Muscle of arm (tissue), 12 donors: ENCODE measurements around the gene RAB1A. TPM values are rescaled to one million over a fixed set of nuclear protein-coding genes. Genes with fewer than 3 reads are reported as not detected.

ENCODE experiments used
- DNase-seq: peaks from one replicate; pipeline ENCODE4 v3.0.0-alpha.2; 2013
- polyA plus RNA-seq, 12 donors: library from polyadenylated mRNA; unstranded; fragments of 120-200 nt; gene quantifications; one replicate each; pipeline ENCODE4 v1.2.1, GENCODE V29; 2013; ENCODE audit not compliant: insufficient read length in 12 of 12

Gene RAB1A
- polyA plus RNA-seq, 12 donors: 113 to 183 (median 140) TPM; not detected in 1

DNA sequence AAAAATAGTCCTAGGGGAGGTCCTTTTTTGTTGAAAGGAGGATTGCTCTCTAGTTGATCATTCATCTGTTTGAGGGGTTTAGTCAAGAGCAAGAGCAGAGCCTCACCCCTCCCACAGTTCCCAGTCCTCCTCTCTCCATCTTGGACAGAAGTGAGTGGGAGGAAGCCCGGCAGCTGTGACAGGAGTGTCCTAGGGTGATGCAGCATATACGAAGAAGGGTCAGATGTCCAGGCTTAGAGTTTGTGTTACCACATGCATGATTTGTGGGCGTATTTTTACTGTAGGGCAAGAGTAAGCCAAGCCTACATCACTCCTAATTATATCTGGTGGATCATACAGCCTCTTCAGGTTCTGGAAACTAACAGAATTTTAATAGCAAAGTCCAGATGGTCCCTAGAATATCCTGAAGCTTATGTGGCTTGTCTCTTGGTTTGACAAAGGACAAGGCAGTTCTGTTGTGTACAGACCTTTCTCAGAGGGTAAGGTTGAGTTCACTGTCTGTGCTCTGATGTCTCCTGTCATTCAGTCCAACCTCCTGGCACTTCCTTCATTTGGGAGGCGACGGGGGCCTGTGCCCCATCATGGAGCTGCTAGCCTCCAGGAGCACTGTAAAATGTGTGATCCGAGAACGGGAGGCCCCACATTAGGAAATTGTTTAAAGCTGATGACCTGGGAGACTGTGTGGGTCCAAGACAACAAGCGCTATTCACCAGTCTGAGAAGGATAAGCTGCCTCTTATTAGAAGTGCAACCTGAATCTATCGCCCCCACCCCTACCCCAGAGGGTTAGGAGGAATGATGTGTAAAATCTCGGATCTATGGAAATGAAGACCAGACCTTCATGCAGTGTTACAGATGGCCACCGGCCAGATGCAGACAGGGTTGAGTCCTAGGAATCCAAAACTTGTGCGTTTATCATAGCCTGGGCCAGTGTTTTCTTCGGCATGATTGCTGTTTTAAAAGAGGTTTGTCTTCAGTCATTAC is 66.8 kb downstream of the RAB1A start:
- DNase-seq: no peak

DNA sequence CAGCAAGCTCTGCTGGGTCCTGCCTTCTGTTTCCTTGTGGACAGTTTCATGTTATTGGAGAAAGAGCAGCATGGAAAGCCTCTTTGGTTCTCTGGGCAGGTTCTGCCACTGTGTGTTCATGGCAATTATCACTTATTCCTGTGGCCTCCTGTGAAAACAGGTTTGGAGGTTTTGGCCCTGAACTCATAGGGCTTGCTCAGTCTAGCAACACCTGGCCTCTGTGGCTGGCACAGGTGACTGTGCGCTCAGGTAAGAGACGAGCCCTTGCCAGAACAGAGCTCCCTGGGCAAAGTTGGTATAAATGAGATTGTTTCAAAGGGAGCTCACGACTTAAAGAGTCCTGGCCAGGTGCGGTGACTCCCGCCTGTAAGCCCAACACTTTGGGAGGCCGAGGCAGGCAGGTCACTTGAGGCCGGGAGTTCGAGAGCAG is 68.0 kb downstream of the RAB1A start:
- DNase-seq: no peak

DNA sequence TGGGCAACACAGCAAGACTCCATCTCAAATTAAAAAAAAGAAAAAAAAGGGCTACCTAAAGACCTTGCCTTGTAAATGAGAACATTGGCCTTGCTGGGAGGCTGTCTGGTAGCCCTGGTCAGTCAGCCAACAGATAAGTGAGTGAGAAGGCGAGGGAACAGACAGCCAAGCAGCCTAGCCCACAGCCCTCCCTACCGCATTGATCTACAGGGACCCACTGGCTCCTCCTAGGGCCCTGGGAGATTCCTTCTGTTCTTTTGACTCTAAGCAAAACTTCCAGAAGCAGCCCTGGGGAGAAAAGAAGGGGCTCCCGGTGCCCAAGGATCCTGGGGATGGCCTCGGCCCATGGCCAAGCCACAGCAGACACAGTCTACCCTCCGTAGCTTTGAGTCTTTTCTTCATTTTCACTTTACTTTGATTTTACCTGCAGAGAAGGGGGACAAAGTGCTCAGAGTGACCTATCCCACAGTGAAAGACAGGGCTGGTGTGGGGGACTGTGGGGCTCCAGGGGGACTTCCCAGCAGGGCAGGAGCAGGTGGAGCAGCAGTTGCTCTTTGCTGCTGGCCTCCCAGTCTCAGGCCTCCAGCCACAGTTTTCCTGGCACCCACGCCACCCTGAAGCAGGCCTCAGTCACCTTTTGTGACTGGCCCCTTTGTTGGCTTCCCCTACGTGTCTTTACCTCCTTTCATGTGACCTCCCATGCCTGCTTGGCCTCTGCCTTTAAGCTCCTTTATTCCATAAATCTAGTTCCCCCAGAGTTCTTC is 68.6 kb downstream of the RAB1A start:
- no peak for DNase-seq

DNA sequence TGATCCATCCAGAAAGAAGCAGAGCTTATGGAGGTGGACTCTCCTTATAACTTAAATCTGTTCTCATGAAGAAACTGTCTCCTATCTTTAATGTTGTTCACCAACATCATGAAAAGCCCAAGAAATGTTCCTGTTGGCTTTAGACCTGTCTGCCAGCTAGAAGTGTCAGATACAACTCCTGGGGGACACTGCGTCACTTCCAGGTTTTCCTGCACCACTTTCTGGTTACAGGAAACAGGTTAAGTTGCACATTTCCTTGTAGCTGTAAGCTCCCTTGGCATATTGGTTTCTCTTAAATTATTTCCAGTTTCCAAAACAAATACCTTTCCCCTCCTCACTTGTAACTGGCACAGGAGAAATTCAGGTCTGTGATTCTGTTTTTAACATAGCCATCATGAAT is 70.8 kb downstream of the RAB1A start:
- no peak for DNase-seq

DNA sequence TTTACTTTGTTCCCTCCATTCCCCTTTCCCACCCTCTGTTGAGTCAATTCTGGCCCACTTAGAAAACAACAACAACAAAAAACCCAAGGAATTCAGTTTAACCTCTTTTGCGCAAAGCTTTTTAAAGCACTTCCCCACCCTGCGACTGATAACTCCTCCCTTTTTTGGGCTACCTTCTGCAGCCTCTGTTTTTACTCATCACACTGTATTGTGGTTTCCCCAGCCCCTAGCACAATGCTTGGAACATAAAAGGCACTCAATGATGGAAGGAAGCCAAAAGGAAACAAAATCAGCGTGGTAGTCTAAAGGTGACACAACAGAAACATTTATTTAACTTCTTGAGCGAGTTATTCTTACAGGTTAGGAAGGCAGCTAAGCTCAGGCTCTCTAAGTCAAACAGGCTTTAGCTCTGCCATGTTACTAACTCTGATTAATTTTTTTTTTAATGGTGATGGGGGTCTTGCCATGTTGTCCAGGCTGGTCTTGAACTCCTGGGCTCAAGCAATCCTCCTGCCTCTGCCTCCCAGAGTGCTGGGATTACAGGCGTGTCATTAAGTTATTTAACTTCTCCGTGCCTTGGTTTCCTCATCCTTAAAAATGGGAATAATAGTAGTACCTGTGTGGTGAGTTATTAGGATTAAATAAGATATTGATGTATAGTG is 72.4 kb downstream of the RAB1A start:
- no peak for DNase-seq

DNA sequence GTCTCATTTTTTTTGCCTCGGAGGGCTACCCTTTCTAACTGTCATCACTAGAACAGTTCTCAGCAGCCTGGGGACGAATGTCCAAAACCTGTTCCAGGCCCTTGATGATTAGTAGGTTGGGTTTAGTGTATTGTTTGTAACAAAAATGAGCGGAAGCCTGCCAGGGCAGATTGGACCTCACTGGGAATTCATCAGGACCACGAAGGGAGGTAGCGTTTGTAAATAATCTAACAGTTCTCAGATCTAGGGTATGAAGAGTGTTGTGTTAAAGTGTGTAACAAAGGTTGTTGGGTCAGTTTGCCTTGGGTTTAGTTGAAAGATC is 72.9 kb downstream of the RAB1A start:
- no peak for DNase-seq

DNA sequence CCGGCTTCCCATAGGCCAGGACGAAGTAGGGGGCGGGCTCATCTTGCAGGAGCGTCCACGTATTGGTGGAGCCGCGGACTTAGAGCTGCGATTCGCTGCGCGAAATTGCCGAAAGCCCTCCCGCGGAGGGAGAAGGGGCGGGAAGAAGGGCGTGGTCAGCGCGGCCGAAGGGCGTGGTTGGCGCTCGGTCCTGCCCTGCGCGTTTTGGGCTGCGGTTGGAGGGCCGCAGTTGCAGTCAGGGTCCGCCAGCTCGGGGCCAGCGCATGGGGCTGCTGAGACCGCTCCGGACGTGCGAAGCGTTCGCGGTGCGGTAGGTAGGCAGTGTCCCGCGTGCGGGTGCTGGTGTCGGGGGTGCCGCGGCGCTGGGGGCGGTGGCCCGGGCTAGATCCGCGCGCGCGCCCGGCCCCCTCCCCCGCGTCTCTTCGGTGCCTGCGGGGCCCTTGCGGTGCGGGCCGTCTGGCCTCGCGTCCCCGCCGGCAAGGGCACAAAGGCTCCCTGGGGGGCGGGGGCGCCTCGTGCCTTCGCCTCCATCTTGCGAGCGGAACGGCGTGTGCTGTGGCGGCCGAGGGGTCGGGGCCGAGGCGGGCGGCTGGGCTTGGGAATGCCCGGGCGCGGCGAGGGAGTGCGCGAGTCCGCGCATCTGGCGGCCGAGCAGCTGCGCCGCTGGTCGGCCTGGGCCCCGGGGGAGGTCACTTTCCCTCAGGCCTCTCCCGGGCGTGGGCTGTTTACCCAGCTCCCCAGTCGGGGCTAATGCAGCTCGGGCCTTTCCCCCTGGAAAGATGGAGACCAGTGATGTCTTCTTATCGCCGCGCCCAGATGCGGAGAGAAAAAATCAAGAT is 73.5 kb downstream of the RAB1A start, which contains the start of gene CEP68:
Gene CEP68, plus strand, starts transcription at position 202 of the 839 bp plus-strand sequence. CDS start 13,029 bp downstream, outside the sequence.
- peak; percentile 99 for DNase-seq

DNA sequence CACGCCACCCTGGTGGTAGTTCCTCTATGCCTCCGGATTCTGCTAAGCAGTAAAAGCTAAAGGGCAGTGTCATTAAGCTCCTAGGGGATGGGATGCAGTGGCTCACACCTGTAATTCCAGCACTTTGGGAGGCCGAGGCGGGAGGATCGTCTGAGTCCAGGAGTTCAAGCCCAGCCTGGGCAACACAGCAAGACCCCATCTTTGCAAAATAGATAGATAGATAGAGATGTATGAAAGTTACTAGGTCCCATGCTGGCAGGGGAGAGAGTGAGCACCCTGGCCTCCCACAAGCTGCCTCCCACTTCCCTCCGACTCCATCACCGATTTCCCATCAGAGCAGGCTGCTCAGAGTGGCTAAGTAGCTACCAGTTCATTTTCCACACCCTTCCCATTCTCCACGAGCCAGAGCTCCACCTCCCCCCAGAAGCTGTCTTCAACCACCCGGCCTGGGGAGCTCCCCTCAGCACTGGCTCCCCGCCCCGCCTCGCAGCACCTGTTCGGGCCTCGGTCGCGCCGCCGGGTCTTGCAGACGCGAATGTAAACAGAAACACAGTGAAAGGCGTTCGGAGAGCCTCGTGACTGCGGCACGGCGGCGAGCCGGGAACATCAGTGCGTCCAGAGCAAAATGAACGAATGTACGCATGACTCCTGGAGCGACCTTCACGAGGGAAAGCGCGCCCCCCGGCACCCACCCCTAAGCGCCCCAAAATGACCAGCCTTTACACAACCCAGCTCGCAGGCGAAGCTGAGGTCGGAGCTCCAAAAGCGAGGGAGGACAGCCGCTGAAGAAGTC is 74.3 kb downstream of the RAB1A start:
- peak; percentile 57 for DNase-seq

DNA sequence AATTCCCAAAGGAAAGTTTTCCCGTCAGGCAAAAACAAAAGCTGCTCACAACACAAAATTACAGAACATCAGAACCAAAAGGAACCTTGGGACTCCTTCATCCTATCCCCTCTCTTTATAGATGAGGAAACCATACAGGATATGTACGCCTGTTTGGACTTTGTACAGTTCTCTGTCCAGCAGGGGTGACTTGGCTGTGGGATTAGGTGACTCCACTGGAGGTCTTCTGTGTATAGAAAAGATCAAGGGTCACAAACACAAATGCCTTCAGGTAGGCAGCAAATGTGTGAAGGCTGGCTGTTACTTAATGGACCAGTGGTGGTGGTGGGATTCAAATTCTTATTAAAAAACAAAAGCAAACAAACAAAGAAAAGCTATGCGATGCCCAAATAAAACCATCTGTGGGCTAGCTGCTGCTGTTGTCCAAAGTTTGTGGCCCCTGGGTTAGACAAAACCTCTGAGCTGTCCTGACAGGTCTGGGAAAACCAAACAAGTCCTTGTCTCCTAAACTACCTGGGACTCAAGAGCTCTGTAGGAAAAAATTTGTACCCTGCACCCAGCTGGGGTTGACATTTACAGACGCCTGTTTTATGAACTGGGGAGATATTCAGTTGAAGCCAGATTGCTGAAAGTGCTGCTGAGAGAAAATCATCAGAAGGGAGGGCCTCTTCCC is 75.0 kb downstream of the RAB1A start:
- DNase-seq: no peak

DNA sequence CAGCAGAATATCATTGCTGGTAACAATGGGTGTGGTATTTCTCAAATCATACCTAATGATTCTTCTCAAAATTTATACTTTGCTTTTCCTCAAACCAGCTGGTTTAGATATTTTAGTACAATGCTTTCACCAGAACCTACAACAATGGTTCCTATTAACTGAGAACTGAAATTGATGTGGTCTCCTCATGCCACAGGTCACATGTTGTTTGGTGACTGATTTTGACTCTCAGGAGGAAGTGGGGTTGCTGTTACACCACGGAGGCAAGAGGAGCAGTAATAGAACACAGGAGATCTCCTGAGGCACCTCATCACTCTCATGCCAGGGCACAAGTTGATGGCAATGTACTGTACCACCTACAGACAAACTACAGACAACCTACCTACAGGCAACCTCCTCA is 76.7 kb downstream of the RAB1A start:
- DNase-seq: no peak

GRCh38 chr2:65050931-65051330 is 79.0 kb downstream of the RAB1A start:
- DNase-seq: no peak

GRCh38 chr2:65049010-65049639 is 80.8 kb downstream of the RAB1A start:
- no peak for DNase-seq

DNA sequence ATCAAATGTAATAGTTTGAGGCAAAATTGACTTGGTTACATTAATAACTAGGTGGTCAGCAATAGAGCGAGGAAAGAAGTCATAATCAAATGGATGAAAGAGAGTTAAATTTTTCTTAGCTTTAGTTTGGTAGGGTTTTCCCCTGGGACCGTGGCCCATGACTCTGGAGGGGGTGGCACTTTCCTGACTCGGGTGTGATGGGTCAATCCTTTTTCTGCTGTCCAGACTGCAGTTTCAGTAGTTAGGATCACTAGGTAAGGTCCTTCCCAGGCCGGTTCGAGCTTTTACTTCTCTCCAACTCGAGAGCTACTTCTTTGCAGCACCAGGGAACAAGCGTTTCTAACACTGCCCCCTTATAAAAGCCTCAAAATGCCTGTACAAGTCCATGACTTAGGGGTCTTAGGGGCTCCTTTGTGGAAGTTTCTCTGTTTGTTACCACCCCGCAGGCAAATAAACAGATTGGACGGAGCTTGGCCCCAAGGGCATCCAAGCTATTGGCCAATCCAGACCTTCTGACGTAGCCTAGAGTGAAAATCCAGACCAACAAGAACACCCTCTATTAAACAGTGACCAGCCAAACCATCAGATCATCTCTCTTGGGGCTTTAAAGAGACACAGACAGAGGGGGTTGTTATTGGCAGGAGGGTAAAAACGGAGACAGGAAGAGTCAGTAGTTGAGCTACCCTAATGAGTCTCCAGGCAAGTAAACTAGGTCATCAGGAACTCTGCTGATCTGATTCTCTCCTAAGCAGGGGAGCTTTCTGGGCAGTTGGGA is 83.1 kb downstream of the RAB1A start:
- DNase-seq: no peak

DNA sequence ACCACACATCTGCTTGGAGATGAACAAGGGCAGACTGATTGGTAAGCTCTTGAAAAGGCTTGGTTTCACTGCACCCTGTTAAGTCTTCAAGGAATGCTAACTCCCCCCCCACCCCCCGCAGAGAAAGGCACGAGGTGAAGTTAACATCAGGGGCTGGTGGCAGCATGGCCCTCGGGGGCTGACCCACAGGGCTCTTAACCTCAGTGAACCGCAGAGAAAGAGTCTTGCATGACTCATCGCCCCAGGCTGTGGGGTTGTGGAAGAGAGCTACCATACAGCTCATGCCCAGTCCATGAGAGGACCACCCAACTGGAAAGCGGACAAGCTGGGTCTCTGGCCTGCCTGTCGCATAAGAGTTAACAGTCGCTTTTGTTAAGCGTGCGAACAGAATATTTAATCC is 84.3 kb downstream of the RAB1A start:
- DNase-seq: no peak

DNA sequence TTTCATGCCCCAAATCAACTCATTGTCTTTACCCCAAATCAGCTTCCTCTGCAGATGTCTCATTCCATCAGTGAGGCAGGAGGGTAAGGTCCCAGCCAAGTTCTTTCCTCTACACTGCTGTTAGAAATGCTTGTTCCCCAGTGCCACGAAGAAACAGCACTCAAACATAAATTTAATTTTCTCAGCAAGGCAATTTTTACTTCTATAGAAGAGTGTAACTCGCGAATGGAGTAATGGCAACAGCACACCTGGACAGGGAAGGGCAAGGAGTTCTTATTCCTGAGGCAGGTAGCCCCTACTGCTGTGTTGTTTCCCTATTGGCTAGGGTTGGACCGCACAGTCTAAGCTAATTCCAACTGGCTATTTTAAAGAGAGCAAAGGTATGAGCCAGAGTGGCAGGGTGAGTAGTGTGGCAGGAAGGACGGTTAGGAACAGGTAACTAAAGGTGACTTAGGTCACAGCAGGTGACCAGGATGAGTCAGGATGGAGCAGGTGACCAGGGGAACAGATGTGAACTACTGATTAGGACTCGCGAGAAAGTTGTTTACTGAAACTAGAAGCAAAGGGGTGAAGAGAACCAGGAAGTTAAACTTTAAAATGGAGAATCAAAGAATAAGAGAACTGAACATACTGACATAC is 85.7 kb downstream of the RAB1A start:
- no peak for DNase-seq

- DNase-seq: no peak
These were observed 86.9 kb downstream of the RAB1A start for GRCh38 chr2:65043001-65043400.

DNA sequence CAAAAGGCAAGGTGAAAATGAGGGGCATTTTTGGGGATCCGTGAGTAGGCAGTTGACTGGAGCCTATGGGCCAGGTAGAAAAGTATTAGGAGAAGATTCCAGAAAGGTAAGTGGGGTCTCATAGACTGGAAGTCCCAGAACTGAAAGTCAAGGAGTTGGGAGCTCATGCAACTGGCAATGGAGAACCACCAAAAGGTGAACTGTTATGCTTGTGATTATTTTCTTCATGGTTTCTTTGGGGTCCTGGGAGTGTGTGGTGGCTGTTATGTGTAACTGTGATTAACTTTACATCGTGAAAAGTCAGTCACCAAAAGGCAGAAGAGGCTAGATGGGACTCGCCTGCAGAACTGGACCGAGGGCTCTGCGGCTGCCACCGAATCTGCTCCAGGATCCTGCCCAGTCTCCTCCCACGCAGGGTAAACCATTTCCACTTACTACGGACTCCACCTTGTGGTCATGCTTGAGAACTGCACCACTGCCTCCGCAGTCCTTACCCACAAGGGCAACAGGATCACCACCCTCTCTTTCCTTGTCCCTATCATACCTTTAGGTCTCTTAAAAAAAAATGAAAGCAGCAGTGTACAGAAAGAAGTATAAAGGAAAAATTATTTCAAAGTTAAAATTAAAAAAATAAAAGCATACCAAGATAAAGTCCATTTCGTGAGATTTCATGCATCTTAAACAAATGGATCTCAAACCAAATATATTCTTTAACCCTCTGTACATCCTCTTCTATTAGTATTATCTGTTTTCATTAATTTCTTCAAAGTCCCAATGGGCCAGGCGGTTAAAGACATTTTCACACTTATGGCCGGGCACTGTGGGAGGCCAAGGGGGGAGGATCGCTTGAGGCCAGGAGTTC is 89.3 kb downstream of the RAB1A start:
- DNase-seq: peak; percentile 82
